ENCODE measurements around the gene ENDOV.

Gene ENDOV

GRCh38 chr17:80422276-80422675, 7.3 kb downstream of the ENDOV start:
- H3K4me3 ChIP-seq (ENCODE audit: low read length): no peak overlapping the region
- no peak for DNase-seq (ENCODE audit: low read depth)
- TF ChIP-seq CTCF (IDR thresholded peaks at IDR 0.05; ENCODE audit: insufficient read depth, low read depth, low read length, missing control alignments): no peak

- no peak overlapping the region for H3K4me3 ChIP-seq (ENCODE audit: low read length)
- no peak for DNase-seq (ENCODE audit: low read depth)
- TF ChIP-seq CTCF (IDR thresholded peaks at IDR 0.05; ENCODE audit: insufficient read depth, low read depth, low read length, missing control alignments): no peak
These were observed 8.0 kb downstream of the ENDOV start for GRCh38 chr17:80422981-80423380.

GRCh38 chr17:80423536-80424225, 8.7 kb downstream of the ENDOV start:
- no peak for DNase-seq (ENCODE audit: low read depth)
- TF ChIP-seq CTCF (IDR thresholded peaks at IDR 0.05; ENCODE audit: insufficient read depth, low read depth, low read length, missing control alignments): no peak
- no peak overlapping the region for H3K4me3 ChIP-seq (ENCODE audit: low read length)

GRCh38 chr17:80424261-80424660, 9.3 kb downstream of the ENDOV start:
- no peak for DNase-seq (ENCODE audit: low read depth)
- no peak for TF ChIP-seq CTCF (IDR thresholded peaks at IDR 0.05; ENCODE audit: insufficient read depth, low read depth, low read length, missing control alignments)
- no peak overlapping the region for H3K4me3 ChIP-seq (ENCODE audit: low read length)

GRCh38 chr17:80424878-80425765, 10.2 kb downstream of the ENDOV start:
- no peak overlapping the region for H3K4me3 ChIP-seq (ENCODE audit: low read length)
- TF ChIP-seq CTCF (IDR thresholded peaks at IDR 0.05; ENCODE audit: insufficient read depth, low read depth, low read length, missing control alignments): no peak
- no peak for DNase-seq (ENCODE audit: low read depth)

- TF ChIP-seq CTCF (IDR thresholded peaks at IDR 0.05; ENCODE audit: insufficient read depth, low read depth, low read length, missing control alignments): no peak
- no peak overlapping the region for H3K4me3 ChIP-seq (ENCODE audit: low read length)
- no peak for DNase-seq (ENCODE audit: low read depth)
These were observed 11.0 kb downstream of the ENDOV start for GRCh38 chr17:80425835-80426426.
